Stimulated activated memory B cell treated with anti-CD40 and anti-IgM and Interleukin-4, amounts not matched to agents 10 μg/mL and 1 μg/mL and 100 μg/mL, for 72 hours (primary cell): ENCODE data around the gene DARS2.
"Not testable (repeated sequence)": the region's sequence is repeated elsewhere in the genome, so short reads cannot be mapped to it uniquely, and the experiment has no call there.

Source experiments
- ATAC-seq: fragments of 150-1000 bp; cut with Tn5 transposase; 2 replicates; pipeline ENCODE4 v1.10.0; 2021
- H3K27ac Mint-ChIP-seq: one replicate; pipeline ENCODE4 v1.8.0; 2022; ENCODE audit warnings: mild to moderate bottlenecking, mixed read lengths
- H3K27me3 Mint-ChIP-seq: one replicate; pipeline ENCODE4 v1.8.0; 2022; ENCODE audit warnings: mixed read lengths
- H3K36me3 Mint-ChIP-seq: one replicate; pipeline ENCODE4 v1.8.0; 2022; ENCODE audit warnings: mixed read lengths
- H3K4me1 Mint-ChIP-seq: one replicate; pipeline ENCODE4 v1.8.0; 2022; ENCODE audit warnings: mixed read lengths
- H3K4me3 Mint-ChIP-seq: one replicate; pipeline ENCODE4 v1.8.0; 2022; ENCODE audit warnings: mild to moderate bottlenecking, moderate library complexity, mixed read lengths
- H3K9me3 Mint-ChIP-seq: one replicate; pipeline ENCODE4 v1.8.0; 2022; ENCODE audit warnings: mixed read lengths

DARS2 gene

GRCh38 chr1:173867141-173867752, 42.8 kb downstream of the DARS2 start:
- Mint-ChIP-seq H3K27ac (peak overlapping the region; percentile 84), H3K4me1 (peaks cover 68% of the 10 kb centered on the region), H3K27me3 (no peaks in the 10 kb centered on the region), H3K36me3 (peaks cover 59% of the 10 kb centered on the region), H3K4me3 (peak overlapping the region; percentile 95), H3K9me3 (no peaks in the 10 kb centered on the region)
- no peak for ATAC-seq

GRCh38 chr1:173867753-173868265, 43.3 kb downstream of the DARS2 start, which contains the start of gene GAS5:
Gene GAS5 (minus strand): TSS chr1:173867989.
- Mint-ChIP-seq H3K27me3 (no peaks in the 10 kb centered on the region), H3K4me1 (peaks cover 63% of the 10 kb centered on the region), H3K36me3 (peaks cover 59% of the 10 kb centered on the region), H3K4me3 (peak within 1 kb of the TSS; percentile 95), H3K9me3 (no peaks in the 10 kb centered on the region), H3K27ac (peak within 1 kb of the TSS; percentile 84)
- peak; percentile 93 for ATAC-seq

GRCh38 chr1:173868266-173869020, 44.0 kb downstream of the DARS2 start, which contains the start of gene ZBTB37:
Gene ZBTB37 (plus strand): TSS chr1:173868380. CDS start chr1:173870226, 1,846 bp downstream.
- Mint-ChIP-seq H3K27me3 (no peaks in the 10 kb centered on the region), H3K4me3 (peak within 1 kb of the TSS; percentile 95), H3K27ac (peak within 1 kb of the TSS; percentile 84), H3K9me3 (no peaks in the 10 kb centered on the region), H3K36me3 (peaks cover 57% of the 10 kb centered on the region), H3K4me1 (peaks cover 62% of the 10 kb centered on the region)
- peak; percentile 87 for ATAC-seq

- Mint-ChIP-seq H3K9me3 (no peaks in the 10 kb centered on the region), H3K36me3 (peaks cover 54% of the 10 kb centered on the region), H3K4me1 (peaks cover 58% of the 10 kb centered on the region), H3K4me3 (peak overlapping the region; percentile 95), H3K27me3 (no peaks in the 10 kb centered on the region), H3K27ac (peak overlapping the region; percentile 84)
- no peak for ATAC-seq
Measured at GRCh38 chr1:173869021-173869359, 44.5 kb downstream of the DARS2 start.

- H3K27ac Mint-ChIP-seq, result peak overlapping the region; percentile 11
- ATAC-seq, result no peak
- H3K4me3 Mint-ChIP-seq, result no peak overlapping the region
- H3K9me3 Mint-ChIP-seq, result no peaks in the 10 kb centered on the region
- peaks cover 42% of the 10 kb centered on the region for H3K36me3 Mint-ChIP-seq
- no peaks in the 10 kb centered on the region for H3K27me3 Mint-ChIP-seq
- H3K4me1 Mint-ChIP-seq, result peaks cover 44% of the 10 kb centered on the region
Measured at GRCh38 chr1:173870252-173871075, 46.0 kb downstream of the DARS2 start.

GRCh38 chr1:173871091-173871490, 46.6 kb downstream of the DARS2 start:
- Mint-ChIP-seq H3K4me1 (peaks cover 37% of the 10 kb centered on the region), H3K27ac (peak overlapping the region; percentile 11), H3K36me3 (peaks cover 42% of the 10 kb centered on the region), H3K27me3 (no peaks in the 10 kb centered on the region), H3K9me3 (no peaks in the 10 kb centered on the region), H3K4me3 (no peak overlapping the region)
- no peak for ATAC-seq

GRCh38 chr1:173871500-173871899, 47.0 kb downstream of the DARS2 start:
- ATAC-seq, result no peak
- no peak overlapping the region for H3K27ac Mint-ChIP-seq
- no peak overlapping the region for H3K4me3 Mint-ChIP-seq
- H3K4me1 Mint-ChIP-seq, result peaks cover 33% of the 10 kb centered on the region
- H3K9me3 Mint-ChIP-seq, result no peaks in the 10 kb centered on the region
- no peaks in the 10 kb centered on the region for H3K27me3 Mint-ChIP-seq
- peaks cover 38% of the 10 kb centered on the region for H3K36me3 Mint-ChIP-seq

- H3K27me3 Mint-ChIP-seq, result no peaks in the 10 kb centered on the region
- no peak overlapping the region for H3K27ac Mint-ChIP-seq
- peaks cover 41% of the 10 kb centered on the region for H3K36me3 Mint-ChIP-seq
- H3K4me3 Mint-ChIP-seq, result no peak overlapping the region
- no peaks in the 10 kb centered on the region for H3K9me3 Mint-ChIP-seq
- ATAC-seq, result no peak
- peaks cover 7% of the 10 kb centered on the region for H3K4me1 Mint-ChIP-seq
Measured at GRCh38 chr1:173876732-173877131, 52.3 kb downstream of the DARS2 start.

GRCh38 chr1:173878251-173878650, 53.8 kb downstream of the DARS2 start:
- peaks cover 33% of the 10 kb centered on the region for H3K36me3 Mint-ChIP-seq
- no peaks in the 10 kb centered on the region for H3K27me3 Mint-ChIP-seq
- no peak overlapping the region for H3K4me3 Mint-ChIP-seq
- peaks cover 4% of the 10 kb centered on the region for H3K4me1 Mint-ChIP-seq
- no peak for ATAC-seq
- no peaks in the 10 kb centered on the region for H3K9me3 Mint-ChIP-seq
- no peak overlapping the region for H3K27ac Mint-ChIP-seq

GRCh38 chr1:173881117-173881516, 56.6 kb downstream of the DARS2 start:
- H3K4me3 Mint-ChIP-seq, H3K27me3 Mint-ChIP-seq, H3K27ac Mint-ChIP-seq, ATAC-seq, H3K4me1 Mint-ChIP-seq, H3K9me3 Mint-ChIP-seq: not testable (repeated sequence)
- H3K36me3 Mint-ChIP-seq, result peaks cover 28% of the 10 kb centered on the region

- Mint-ChIP-seq H3K9me3 (no peaks in the 10 kb centered on the region), H3K4me3 (no peak overlapping the region), H3K36me3 (peaks cover 23% of the 10 kb centered on the region), H3K27me3 (no peaks in the 10 kb centered on the region), H3K27ac (no peak overlapping the region), H3K4me1 (peaks cover 6% of the 10 kb centered on the region)
- no peak for ATAC-seq
Measured at GRCh38 chr1:173884701-173885100, 60.2 kb downstream of the DARS2 start.

GRCh38 chr1:173886746-173887611, 62.5 kb downstream of the DARS2 start:
- Mint-ChIP-seq H3K9me3 (no peaks in the 10 kb centered on the region), H3K36me3 (peaks cover 40% of the 10 kb centered on the region), H3K4me1 (peaks cover 10% of the 10 kb centered on the region), H3K27ac (no peak overlapping the region), H3K27me3 (no peaks in the 10 kb centered on the region), H3K4me3 (no peak overlapping the region)
- ATAC-seq, result no peak

- Mint-ChIP-seq H3K27me3 (no peaks in the 10 kb centered on the region), H3K27ac (no peak overlapping the region), H3K4me3 (no peak overlapping the region), H3K9me3 (no peaks in the 10 kb centered on the region), H3K36me3 (peaks cover 40% of the 10 kb centered on the region), H3K4me1 (peaks cover 10% of the 10 kb centered on the region)
- no peak for ATAC-seq
Measured at GRCh38 chr1:173887627-173888026, 63.2 kb downstream of the DARS2 start.

GRCh38 chr1:173888749-173889148, 64.3 kb downstream of the DARS2 start:
- peaks cover 41% of the 10 kb centered on the region for H3K36me3 Mint-ChIP-seq
- no peak for ATAC-seq
- no peaks in the 10 kb centered on the region for H3K27me3 Mint-ChIP-seq
- peaks cover 10% of the 10 kb centered on the region for H3K4me1 Mint-ChIP-seq
- no peak overlapping the region for H3K27ac Mint-ChIP-seq
- H3K9me3 Mint-ChIP-seq, result no peaks in the 10 kb centered on the region
- H3K4me3 Mint-ChIP-seq, result no peak overlapping the region
